GM18873 (cell line): ENCODE measurements around the gene TGFBR2.

Experiments used
- ATAC-seq: cut with Tn5 transposase; IDR thresholded peaks from one replicate; pipeline ENCODE4 v1.9.1; 2021; ENCODE audit warnings: mild to moderate bottlenecking, moderate library complexity, moderate number of reproducible peaks; ENCODE audit not compliant: unreplicated experiment, low FRiP score

Gene TGFBR2

DNA sequence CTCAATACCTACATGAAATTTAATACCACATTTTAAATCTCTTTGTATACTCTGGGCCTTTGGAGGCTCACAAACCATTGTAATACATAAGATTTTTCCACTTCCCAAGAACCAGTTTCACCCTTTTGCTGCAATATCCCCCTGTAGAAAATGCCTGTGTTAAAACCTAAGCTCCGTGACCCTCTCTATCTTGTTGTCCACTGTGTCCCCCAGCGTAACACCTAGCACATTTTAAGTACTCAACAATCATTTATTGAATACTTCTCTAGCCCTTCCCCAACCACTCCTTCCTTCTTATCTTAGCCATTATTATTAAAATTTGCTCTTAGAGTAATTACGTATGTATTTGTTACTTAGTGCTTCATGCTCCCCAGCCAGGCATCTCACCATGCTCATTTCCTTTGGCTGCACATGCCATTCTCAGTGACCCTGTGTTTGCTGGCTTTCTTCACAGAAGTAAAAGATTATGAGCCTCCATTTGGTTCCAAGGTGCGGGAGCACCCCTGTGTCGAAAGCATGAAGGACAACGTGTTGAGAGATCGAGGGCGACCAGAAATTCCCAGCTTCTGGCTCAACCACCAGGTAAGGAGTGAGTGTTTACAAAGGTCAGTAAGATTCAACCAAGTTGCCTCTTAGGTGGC is 81.6 kb downstream of the TGFBR2 start:
- ATAC-seq: no peak

DNA sequence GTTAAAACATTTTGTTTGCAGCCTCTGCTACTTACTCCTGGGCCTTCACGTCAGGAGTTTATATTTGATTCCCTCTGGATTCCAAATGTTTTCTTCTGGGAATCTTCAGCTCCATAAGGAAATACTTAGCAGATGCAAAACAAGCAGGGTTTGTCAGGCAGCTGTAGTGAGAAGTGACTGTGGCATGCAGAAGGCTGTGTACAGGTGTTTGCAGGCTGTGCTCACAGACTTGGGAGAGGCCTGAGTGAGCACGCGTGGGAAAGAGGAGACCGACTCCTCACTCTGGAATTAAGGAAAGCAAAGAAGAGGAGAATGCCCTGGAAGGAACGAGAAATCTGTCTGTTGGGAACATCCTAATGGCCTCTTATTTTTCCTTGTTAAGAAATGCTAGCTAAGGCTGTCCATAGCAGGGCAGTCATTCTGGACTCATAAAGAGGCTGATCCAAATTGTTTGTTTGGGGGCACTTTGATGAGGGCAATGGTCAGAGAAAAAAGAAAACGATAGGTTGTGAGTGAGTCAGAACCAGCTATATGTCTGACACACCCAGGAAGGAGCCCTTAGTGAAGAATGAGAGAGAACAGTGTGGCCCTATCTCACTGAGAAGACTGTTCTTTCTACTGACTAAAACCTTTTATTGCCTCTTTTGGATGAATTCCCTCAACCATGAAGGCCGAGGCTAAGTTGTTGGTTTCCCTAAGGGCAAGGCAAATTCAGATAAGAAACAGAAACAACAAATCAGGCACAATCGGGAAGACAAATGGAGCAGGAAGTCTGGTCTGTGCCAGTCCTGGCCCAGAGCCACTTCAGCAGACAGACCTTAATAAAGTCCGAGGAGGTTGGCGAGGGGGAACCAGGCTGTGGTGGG is 82.6 kb downstream of the TGFBR2 start:
- ATAC-seq: no peak

DNA sequence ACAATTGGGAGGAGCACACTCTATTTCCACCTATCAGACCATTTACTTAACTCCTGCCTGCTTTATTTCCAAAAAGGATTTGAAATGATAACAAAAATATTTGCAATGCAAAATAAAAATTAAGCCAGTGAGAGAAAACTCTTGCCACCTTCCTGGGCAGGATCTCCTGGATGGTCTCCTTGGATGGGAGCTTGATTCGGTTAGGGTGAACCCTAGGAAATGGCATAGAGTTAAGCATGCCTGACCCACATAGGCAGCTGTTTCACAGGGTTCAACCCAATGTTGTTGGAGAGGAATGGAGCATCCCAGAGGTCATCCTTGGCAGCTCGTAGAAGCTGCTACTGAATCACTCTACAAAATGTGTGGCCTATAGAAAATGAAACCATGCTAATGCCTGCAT is 83.8 kb downstream of the TGFBR2 start:
- ATAC-seq: no peak

DNA sequence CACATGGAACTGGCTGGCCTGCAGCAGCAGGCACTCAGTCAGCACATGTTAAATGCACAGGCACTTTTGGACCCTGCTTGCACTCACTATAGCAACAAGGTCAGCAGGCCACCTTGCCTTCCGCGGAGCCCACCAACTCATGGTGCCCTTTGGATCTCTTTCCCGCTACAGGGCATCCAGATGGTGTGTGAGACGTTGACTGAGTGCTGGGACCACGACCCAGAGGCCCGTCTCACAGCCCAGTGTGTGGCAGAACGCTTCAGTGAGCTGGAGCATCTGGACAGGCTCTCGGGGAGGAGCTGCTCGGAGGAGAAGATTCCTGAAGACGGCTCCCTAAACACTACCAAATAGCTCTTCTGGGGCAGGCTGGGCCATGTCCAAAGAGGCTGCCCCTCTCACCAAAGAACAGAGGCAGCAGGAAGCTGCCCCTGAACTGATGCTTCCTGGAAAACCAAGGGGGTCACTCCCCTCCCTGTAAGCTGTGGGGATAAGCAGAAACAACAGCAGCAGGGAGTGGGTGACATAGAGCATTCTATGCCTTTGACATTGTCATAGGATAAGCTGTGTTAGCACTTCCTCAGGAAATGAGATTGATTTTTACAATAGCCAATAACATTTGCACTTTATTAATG is 85.0 kb downstream of the TGFBR2 start:
- ATAC-seq: no peak

DNA sequence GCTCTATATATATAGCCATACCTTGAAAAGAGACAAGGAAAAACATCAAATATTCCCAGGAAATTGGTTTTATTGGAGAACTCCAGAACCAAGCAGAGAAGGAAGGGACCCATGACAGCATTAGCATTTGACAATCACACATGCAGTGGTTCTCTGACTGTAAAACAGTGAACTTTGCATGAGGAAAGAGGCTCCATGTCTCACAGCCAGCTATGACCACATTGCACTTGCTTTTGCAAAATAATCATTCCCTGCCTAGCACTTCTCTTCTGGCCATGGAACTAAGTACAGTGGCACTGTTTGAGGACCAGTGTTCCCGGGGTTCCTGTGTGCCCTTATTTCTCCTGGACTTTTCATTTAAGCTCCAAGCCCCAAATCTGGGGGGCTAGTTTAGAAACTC is 85.5 kb downstream of the TGFBR2 start:
- no peak for ATAC-seq

GRCh38 chr3:30692498-30693130 is 86.2 kb downstream of the TGFBR2 start:
- no peak for ATAC-seq

GRCh38 chr3:30693470-30694120 is 87.2 kb downstream of the TGFBR2 start:
- ATAC-seq: peak; percentile 93

- no peak for ATAC-seq
Measured at GRCh38 chr3:30694148-30694547, 87.7 kb downstream of the TGFBR2 start.

- no peak for ATAC-seq
Measured at GRCh38 chr3:30694668-30695067, 88.3 kb downstream of the TGFBR2 start.

- ATAC-seq: no peak
Measured at GRCh38 chr3:30695302-30696061, 89.1 kb downstream of the TGFBR2 start.

DNA sequence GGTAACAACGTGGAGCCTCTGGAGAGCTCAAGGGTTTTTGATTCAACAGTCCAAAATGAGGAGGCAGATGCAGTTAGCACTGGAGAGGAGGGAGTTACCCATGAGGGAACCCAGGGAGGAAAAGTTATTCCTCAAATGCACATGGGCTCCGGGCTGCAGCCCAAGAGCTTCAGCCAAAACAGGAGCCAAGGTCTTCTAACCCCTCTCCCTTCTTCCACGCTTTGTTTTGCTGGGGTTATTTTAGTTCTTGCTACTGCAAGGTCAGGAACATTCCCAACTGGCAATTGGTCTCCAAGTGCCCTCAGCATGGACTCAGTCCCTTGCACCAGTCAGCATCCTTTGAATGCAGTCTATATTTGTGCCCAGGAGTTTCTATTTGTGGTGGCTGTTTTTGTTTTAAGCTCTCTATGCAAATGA is 90.0 kb downstream of the TGFBR2 start:
- ATAC-seq: no peak

GRCh38 chr3:30696896-30697295 is 90.5 kb downstream of the TGFBR2 start:
- ATAC-seq: no peak

DNA sequence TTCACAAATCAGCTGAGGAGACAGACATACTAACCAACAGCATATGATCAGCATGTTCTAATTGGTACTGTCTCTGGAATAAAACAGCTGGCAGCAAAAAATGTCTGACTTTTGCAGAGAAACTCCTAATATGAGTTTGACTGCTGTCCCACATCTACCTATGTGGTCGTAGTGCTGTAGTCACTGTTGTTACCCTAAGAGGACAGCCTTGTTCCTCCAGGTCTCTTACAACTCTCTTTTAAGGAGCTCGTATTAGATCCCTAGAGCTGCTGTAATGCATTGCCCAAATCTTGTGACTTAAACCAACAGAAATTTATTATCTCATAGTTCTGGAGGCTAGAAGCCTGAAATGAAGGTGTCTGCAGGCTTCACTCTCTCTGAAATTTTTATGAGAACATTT is 92.1 kb downstream of the TGFBR2 start:
- ATAC-seq: no peak

GRCh38 chr3:30699927-30700326 is 93.5 kb downstream of the TGFBR2 start:
- no peak for ATAC-seq

- no peak for ATAC-seq
Measured at GRCh38 chr3:30700702-30701321, 94.4 kb downstream of the TGFBR2 start.

- no peak for ATAC-seq
Measured at GRCh38 chr3:30702038-30702827, 95.8 kb downstream of the TGFBR2 start.

DNA sequence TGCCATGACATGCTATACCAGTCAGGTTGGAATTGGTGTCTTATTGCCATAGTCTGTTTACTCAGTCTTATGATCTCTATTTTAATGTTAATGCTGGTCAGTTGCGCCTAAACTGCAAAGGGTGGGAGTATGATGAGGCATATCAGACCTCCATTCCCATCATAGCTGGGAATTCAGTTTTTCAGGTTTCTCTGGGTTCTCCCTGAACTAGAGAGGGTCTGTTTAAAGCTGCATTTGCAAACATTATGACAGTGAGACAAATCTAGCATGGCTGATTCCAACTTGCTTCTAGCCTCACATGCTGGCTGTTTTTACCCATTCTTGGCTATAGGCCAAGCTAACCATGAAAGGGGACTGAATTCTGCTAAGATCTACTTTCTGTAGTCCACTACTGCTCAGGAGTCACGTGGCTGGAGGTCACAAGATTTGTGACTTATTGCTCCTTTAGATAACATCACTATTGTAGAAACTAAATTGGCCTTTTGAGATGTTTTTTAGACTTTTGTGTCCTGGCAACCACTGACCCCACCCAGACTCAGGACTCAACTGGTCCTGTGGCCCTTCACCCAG is 96.5 kb downstream of the TGFBR2 start:
- ATAC-seq: no peak
